GM19455 (cell line): ENCODE results near the gene EIF3M.
"Not testable (repeated sequence)": the region's sequence is repeated elsewhere in the genome, so short reads cannot be mapped to it uniquely, and the experiment has no call there.

Source experiments
- ATAC-seq: cut with Tn5 transposase; IDR thresholded peaks from one replicate; pipeline ENCODE4 v1.9.1; 2021; ENCODE audit not compliant: unreplicated experiment

The EIF3M gene

DNA sequence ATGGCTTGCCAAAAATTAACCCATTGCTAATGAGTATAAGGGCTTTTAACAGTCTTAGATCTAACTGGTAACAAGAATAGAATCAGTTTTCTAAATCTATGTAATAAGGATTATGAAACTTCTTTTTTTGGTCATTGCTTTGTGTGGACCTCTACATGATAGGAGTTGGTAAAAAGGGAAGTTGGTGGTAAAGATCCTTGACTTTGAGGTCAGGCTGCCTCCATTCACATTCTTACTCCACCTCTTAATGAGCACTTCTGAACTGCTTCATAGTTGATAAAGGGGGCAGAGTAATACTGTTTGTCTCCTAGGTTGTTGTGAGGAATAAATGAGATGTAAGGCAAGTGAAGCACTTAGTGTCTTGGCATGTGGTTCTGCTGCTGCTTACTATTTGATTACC, 10.6 kb downstream of the EIF3M start:
- ATAC-seq = no peak

DNA sequence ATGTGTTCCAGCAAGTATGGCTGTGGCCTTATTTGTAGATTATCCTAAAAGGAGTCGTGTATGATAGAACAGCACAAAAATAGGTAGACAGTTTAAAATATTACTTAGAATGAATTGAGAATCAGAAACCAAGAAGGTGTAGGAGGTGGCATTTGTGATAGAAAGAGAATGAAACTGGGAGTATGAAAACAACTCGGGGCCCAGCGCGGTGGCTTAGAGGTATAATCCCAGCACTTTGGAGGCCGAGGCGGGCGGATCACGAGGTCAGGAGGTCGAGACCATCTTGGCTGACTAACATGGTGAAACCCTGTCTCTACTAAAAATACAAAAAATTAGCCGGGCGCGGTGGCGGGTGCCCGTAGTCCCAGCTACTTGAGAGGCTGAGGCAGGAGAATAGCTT, 12.5 kb downstream of the EIF3M start:
- not testable (repeated sequence) for ATAC-seq

DNA sequence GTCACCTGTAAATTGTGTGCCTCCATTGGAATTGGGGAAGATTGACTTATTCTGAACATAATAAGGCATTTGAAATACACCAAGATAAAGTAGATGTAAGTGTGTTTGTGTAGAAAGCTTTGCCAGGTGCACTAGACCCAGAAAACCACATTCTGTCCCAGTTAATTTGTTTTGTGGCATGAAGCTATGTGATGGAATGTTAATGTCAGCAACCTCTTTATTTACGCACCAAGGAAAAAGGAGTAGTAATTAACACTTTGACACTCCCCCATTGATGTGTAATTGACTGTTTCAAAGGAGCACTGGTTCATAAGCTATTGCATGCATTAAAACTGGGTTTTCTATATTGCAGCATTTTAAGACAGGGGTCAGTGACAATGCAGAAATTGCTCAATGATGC, 14.3 kb downstream of the EIF3M start:
- no peak for ATAC-seq

GRCh38 chr11:32602657-32603415, 19.2 kb downstream of the EIF3M start:
- ATAC-seq = no peak

DNA sequence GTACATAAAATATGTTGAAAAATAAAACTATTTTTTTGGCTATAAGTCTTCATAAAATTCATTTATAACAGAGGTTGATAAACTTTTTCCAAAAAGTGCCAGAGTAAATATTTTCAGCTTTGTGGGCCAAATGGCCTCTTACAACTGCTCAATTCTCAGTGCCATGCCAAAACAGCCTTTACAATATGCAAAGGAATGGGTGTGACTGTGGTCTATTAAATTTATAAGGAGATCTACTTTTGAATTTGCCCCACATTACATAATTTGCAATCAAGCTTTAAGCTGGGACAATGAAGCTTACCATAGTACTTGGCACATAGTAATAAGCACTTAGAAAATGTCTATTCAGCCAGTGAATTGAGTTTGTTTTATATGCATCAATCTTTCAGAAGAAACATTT, 22.6 kb downstream of the EIF3M start:
- ATAC-seq = no peak

DNA sequence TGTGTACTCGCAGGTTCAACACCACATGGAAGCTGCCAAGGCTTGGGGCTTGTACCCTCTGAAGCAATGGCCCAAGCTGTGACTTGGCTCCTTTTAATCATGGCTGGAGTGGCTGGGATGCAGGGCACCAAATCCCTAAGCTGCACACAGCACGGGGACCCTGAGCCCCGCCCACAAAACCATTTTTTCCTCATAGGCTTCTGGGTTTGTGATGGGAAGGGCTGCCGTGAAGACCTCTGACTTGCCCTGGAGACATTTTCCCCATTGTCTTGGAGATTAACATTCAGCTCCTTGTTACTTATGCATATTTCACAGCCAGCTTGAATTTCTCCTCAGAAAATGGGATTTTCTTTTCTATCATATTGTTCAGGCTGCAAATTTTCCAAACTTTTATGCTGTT, 25.2 kb downstream of the EIF3M start:
- ATAC-seq = not testable (repeated sequence)

DNA sequence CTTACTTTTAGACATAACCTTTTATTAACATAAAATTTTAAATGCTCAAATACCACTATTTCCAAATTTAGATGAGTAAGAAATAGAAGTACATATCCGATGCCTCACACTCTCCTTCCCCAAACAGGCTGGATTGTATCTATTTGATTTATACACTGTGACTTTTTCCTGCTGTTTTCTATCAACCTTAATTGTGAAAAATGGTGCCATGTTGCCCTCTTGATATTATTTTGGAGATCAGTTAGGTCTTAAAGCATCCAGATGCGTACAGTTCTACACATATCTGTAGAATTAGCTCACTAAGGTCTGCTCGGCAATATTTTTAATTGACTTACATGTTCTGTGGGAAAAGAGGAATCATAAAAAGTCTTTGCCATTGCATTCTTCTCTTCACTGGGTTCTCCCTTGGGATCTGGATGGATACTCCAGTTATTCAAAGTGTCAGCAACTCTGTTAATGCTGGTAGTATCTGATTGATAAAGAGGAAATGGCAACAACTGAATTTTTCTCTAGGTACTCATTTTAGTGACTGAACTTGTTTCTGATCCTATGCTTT, 27.2 kb downstream of the EIF3M start:
- no peak for ATAC-seq

DNA sequence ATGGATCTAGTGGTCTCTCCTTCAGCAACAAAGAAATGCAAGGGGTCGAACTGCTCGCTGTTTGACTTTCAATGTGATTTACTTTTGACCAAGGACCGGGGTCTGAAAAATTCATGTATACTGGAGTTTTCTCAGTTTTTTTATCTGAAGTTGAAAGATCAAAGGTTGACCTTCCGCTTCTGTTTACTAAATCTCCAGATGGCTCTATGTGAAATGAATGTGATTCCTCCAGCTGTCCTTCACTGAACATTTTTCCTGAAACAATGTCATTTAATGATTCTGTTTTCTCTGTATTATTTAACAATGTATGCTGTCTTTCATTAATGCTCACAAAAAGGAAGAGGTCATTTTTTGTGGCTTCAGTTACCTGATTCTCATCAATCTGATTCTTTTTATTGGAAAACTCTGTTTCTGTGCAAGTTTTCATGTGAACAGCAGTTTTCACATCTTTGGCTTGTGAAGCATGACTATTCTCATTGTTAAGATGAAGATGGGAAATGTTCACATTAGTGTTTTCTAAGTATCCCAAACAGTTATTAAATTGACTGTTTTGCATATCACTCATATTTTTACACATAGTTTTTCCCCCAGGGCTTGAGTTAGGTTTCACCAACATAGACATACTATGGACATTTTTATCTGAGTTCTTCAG, 30.0 kb downstream of the EIF3M start:
- ATAC-seq = no peak

DNA sequence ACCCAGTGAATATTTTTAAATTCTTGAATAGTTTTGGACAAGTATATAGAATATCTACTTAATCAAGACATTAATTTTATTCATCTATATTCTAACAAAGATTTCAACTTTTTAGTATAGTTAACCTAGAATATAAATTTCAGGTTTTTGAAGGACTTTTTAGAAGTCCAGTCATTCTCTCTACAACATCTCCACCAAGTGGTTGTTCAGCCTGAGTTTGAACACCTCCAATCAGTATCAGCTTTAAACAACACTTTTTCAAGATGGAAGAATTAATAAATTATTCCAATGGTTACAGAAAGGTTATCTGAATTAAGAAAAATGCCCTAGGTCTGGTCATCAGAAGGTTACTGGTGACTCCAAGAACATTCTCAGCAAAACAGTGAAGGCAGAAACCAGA, 31.8 kb downstream of the EIF3M start:
- ATAC-seq = no peak

GRCh38 chr11:32616903-32617302, 33.3 kb downstream of the EIF3M start:
- ATAC-seq = no peak

GRCh38 chr11:32630844-32631243, 47.2 kb downstream of the EIF3M start:
- no peak for ATAC-seq

GRCh38 chr11:32635819-32636218, 52.2 kb downstream of the EIF3M start:
- ATAC-seq = no peak

- ATAC-seq = no peak
Measured at GRCh38 chr11:32641361-32641760, 57.7 kb downstream of the EIF3M start.

DNA sequence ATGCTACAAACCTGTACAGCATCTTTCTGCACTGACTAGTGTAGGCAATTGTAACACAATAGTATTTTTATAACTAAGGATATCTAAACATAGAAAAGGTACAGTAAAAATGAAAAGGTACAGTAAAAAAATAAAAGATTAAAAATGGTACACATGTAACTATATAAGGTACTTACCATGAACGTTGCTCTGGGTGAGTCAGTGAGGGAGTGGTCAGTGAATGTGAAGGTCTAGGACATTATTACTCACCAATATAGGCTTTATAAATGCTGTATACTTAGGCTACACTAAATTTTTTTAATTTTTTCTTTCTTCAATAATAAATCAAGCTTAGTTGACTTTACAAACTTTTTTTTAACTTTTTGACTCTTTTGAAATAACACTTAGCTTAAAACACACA, 59.9 kb downstream of the EIF3M start:
- ATAC-seq = no peak
